CD1c-positive myeloid dendritic cell (primary cell): ENCODE data around the gene LTA4H.
"Not testable (repeated sequence)": the region's sequence is repeated elsewhere in the genome, so short reads cannot be mapped to it uniquely, and the experiment has no call there.

Source experiments
- DNase-seq: peaks from one replicate; pipeline ENCODE4 v3.0.0-alpha.2; 2016; ENCODE audit errors: extremely low spot score

The LTA4H gene

GRCh38 chr12:95990136-95990535 is 45.3 kb downstream of the LTA4H start:
- no peak for DNase-seq

- no peak for DNase-seq
These were observed 45.8 kb downstream of the LTA4H start for GRCh38 chr12:95989504-95990123.

GRCh38 chr12:95988506-95989275 is 46.7 kb downstream of the LTA4H start:
- DNase-seq = no peak

- DNase-seq = no peak
These were observed 48.5 kb downstream of the LTA4H start for GRCh38 chr12:95986635-95987570.

GRCh38 chr12:95984682-95985081 is 50.7 kb downstream of the LTA4H start:
- no peak for DNase-seq

- no peak for DNase-seq
These were observed 52.8 kb downstream of the LTA4H start for GRCh38 chr12:95982602-95983001.

GRCh38 chr12:95980437-95980836 is 55.0 kb downstream of the LTA4H start:
- DNase-seq = no peak

GRCh38 chr12:95978774-95979173 is 56.6 kb downstream of the LTA4H start:
- DNase-seq = no peak

GRCh38 chr12:95978351-95978750 is 57.0 kb downstream of the LTA4H start:
- DNase-seq = no peak

- no peak for DNase-seq
These were observed 57.6 kb downstream of the LTA4H start for GRCh38 chr12:95977764-95978305.

GRCh38 chr12:95976416-95976832 is 59.0 kb downstream of the LTA4H start:
- DNase-seq = no peak

- DNase-seq = no peak
These were observed 59.9 kb downstream of the LTA4H start for GRCh38 chr12:95975491-95975890.

GRCh38 chr12:95974358-95974757 is 61.0 kb downstream of the LTA4H start:
- no peak for DNase-seq

GRCh38 chr12:95972832-95973456 is 62.4 kb downstream of the LTA4H start:
- DNase-seq = no peak

- DNase-seq = no peak
These were observed 64.5 kb downstream of the LTA4H start for GRCh38 chr12:95970905-95971304.

- not testable (repeated sequence) for DNase-seq
These were observed 66.3 kb downstream of the LTA4H start for GRCh38 chr12:95969116-95969515.

- no peak for DNase-seq
These were observed 68.1 kb downstream of the LTA4H start for GRCh38 chr12:95967301-95967700.

- no peak for DNase-seq
These were observed 69.0 kb downstream of the LTA4H start for GRCh38 chr12:95966287-95966870.

- no peak for DNase-seq
These were observed 72.3 kb downstream of the LTA4H start for GRCh38 chr12:95963096-95963495.

GRCh38 chr12:95962222-95962621 is 73.2 kb downstream of the LTA4H start:
- no peak for DNase-seq

- DNase-seq = no peak
These were observed 75.1 kb downstream of the LTA4H start for GRCh38 chr12:95960241-95960640.
